Upper lobe of left lung (tissue), 4 donors: ENCODE measurements around the gene CRB1.

Source experiments
- EP300 ChIP-seq, 4 donors: sonication (generic); formaldehyde crosslinking; IDR thresholded peaks; one replicate each; pipeline ENCODE4 v1.5.1; 2017; ENCODE audit warnings: antibody characterized with exemption in 4 of 4, control low read depth in 2 of 4
- TF ChIP-seq, protein P1 (sequence below), 6 experiments: fragments of 450-650 bp in 4 of 6; fragments of 200-600 bp in 2 of 6; sonication (generic) in 2 of 6; IDR thresholded peaks; one replicate each; pipeline ENCODE4 v1.5.1; 2016 to 2019; ENCODE audit warnings: antibody characterized with exemption in 6 of 6

DNA sequence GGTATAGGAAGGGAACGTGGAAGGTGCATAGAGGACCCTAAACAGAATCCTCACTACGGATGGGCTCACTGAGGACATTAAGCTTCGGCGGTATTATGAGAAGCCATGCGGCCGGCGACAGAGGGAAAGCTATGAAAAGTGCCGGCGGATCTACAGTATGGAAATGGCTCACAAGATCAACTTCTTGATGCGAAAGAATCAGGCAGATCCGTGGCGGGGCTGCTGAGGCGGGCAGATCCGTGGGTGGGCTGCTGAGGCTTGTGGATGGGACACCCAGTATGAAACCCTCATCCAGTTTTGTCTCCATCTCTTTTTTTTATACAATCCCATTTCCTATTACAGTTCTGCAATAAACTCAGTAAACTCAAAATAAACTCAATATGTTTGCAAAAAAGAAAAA is 95.8 kb downstream of the CRB1 start:
- TF ChIP-seq, protein P1, sequence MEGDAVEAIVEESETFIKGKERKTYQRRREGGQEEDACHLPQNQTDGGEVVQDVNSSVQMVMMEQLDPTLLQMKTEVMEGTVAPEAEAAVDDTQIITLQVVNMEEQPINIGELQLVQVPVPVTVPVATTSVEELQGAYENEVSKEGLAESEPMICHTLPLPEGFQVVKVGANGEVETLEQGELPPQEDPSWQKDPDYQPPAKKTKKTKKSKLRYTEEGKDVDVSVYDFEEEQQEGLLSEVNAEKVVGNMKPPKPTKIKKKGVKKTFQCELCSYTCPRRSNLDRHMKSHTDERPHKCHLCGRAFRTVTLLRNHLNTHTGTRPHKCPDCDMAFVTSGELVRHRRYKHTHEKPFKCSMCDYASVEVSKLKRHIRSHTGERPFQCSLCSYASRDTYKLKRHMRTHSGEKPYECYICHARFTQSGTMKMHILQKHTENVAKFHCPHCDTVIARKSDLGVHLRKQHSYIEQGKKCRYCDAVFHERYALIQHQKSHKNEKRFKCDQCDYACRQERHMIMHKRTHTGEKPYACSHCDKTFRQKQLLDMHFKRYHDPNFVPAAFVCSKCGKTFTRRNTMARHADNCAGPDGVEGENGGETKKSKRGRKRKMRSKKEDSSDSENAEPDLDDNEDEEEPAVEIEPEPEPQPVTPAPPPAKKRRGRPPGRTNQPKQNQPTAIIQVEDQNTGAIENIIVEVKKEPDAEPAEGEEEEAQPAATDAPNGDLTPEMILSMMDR (IDR thresholded peaks at IDR 0.05) = no peak
- TF ChIP-seq EP300 (IDR thresholded peaks at IDR 0.05) = no peak
